Measurements from ENCODE around the gene ZNF710. TPM values are rescaled to one million over a fixed set of nuclear protein-coding genes. Genes with fewer than 3 reads are reported as not detected.

The ZNF710 gene
- total RNA-seq, 1 experiment from 2014 or later = 27.3 TPM

GRCh38 chr15:90095521-90095959, 94.4 kb downstream of the ZNF710 start:
- ChIA-PET CTCF (no interaction called here), POLR2A (ENCODE audit: low non-redundant PET) (interaction anchor here (0.6 kb wide), 1 partner anchor 774 kb away, joined by 5 read pairs; no protein-coding TSS in a partner anchor)
- Histone ChIP-seq H3K9me3 (ENCODE audit: low read depth, low read length, poor library complexity, severe bottlenecking) (no peaks in the 10 kb centered on the region), H3K4me1 (ENCODE audit: insufficient read depth, low read length, poor library complexity, severe bottlenecking) (peaks cover 22% of the 10 kb centered on the region), H3K27me3 (replicated peaks; ENCODE audit: insufficient read depth, low read depth, low read length, poor library complexity) (no peaks in the 10 kb centered on the region), H3K27ac (ENCODE audit: low read depth, low read length, poor library complexity, severe bottlenecking) (no peak overlapping the region), H3K36me3 (ENCODE audit: insufficient read depth, low read length, poor library complexity, severe bottlenecking) (no peaks in the 10 kb centered on the region), H3K4me3 (ENCODE audit: low read depth, low read length, poor library complexity, severe bottlenecking) (no peak overlapping the region)
- no TSS peak for BruUV-seq (replicated peaks)
- intact Hi-C loops (cut with micrococcal nuclease; ENCODE audit: unreplicated experiment) = no loop called here
- no peak for DNase-seq (ENCODE audit: low spot score)
- TF ChIP-seq CTCF (conservative IDR thresholded peaks at IDR 0.05; ENCODE audit: low read depth, low read length) (no peak), EZH2 (IDR thresholded peaks at IDR 0.05; ENCODE audit: borderline replicate concordance, low read depth, low read length, poor library complexity, severe bottlenecking) (no peak)

GRCh38 chr15:90097475-90097874, 96.4 kb downstream of the ZNF710 start:
- intact Hi-C loops (cut with micrococcal nuclease; ENCODE audit: unreplicated experiment) = no loop called here
- TF ChIP-seq EZH2 (IDR thresholded peaks at IDR 0.05; ENCODE audit: borderline replicate concordance, low read depth, low read length, poor library complexity, severe bottlenecking) = no peak
- no peak for TF ChIP-seq CTCF (conservative IDR thresholded peaks at IDR 0.05; ENCODE audit: low read depth, low read length)
- POLR2A ChIA-PET (ENCODE audit: low non-redundant PET) = no interaction called here
- Histone ChIP-seq H3K27me3 (replicated peaks; ENCODE audit: insufficient read depth, low read depth, low read length, poor library complexity) (no peaks in the 10 kb centered on the region), H3K36me3 (ENCODE audit: insufficient read depth, low read length, poor library complexity, severe bottlenecking) (no peaks in the 10 kb centered on the region), H3K9me3 (ENCODE audit: low read depth, low read length, poor library complexity, severe bottlenecking) (no peaks in the 10 kb centered on the region), H3K27ac (ENCODE audit: low read depth, low read length, poor library complexity, severe bottlenecking) (peak overlapping the region; percentile 4), H3K4me1 (ENCODE audit: insufficient read depth, low read length, poor library complexity, severe bottlenecking) (peaks cover 30% of the 10 kb centered on the region), H3K4me3 (ENCODE audit: low read depth, low read length, poor library complexity, severe bottlenecking) (no peak overlapping the region)
- CTCF ChIA-PET = no interaction called here
- no peak for DNase-seq (ENCODE audit: low spot score)
- no TSS peak for BruUV-seq (replicated peaks)

- CTCF ChIA-PET = no interaction called here
- intact Hi-C loops (cut with micrococcal nuclease; ENCODE audit: unreplicated experiment) = no loop called here
- Histone ChIP-seq H3K9me3 (ENCODE audit: low read depth, low read length, poor library complexity, severe bottlenecking) (no peaks in the 10 kb centered on the region), H3K27me3 (replicated peaks; ENCODE audit: insufficient read depth, low read depth, low read length, poor library complexity) (no peaks in the 10 kb centered on the region), H3K4me1 (ENCODE audit: insufficient read depth, low read length, poor library complexity, severe bottlenecking) (peaks cover 30% of the 10 kb centered on the region), H3K36me3 (ENCODE audit: insufficient read depth, low read length, poor library complexity, severe bottlenecking) (no peaks in the 10 kb centered on the region), H3K4me3 (ENCODE audit: low read depth, low read length, poor library complexity, severe bottlenecking) (no peak overlapping the region), H3K27ac (ENCODE audit: low read depth, low read length, poor library complexity, severe bottlenecking) (no peak overlapping the region)
- POLR2A ChIA-PET (ENCODE audit: low non-redundant PET) = no interaction called here
- TF ChIP-seq CTCF (conservative IDR thresholded peaks at IDR 0.05; ENCODE audit: low read depth, low read length) (no peak), EZH2 (IDR thresholded peaks at IDR 0.05; ENCODE audit: borderline replicate concordance, low read depth, low read length, poor library complexity, severe bottlenecking) (no peak)
- DNase-seq (ENCODE audit: low spot score) = no peak
- no TSS peak for BruUV-seq (replicated peaks)
Observed at GRCh38 chr15:90099072-90099867, 98.1 kb downstream of the ZNF710 start.

Measured in A673 (cell line).